Measurements from ENCODE around the gene DNAJC21. TPM values are rescaled to one million over a fixed set of nuclear protein-coding genes. Genes with fewer than 3 reads are reported as not detected.

DNAJC21 gene
- polyA plus RNA-seq, 3 donors: 8.5 to 10.2 (median 8.6) TPM

GRCh38 chr5:34928267-34928666, 1.1 kb upstream of the DNAJC21 start:
- TF ChIP-seq, protein P1, sequence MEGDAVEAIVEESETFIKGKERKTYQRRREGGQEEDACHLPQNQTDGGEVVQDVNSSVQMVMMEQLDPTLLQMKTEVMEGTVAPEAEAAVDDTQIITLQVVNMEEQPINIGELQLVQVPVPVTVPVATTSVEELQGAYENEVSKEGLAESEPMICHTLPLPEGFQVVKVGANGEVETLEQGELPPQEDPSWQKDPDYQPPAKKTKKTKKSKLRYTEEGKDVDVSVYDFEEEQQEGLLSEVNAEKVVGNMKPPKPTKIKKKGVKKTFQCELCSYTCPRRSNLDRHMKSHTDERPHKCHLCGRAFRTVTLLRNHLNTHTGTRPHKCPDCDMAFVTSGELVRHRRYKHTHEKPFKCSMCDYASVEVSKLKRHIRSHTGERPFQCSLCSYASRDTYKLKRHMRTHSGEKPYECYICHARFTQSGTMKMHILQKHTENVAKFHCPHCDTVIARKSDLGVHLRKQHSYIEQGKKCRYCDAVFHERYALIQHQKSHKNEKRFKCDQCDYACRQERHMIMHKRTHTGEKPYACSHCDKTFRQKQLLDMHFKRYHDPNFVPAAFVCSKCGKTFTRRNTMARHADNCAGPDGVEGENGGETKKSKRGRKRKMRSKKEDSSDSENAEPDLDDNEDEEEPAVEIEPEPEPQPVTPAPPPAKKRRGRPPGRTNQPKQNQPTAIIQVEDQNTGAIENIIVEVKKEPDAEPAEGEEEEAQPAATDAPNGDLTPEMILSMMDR (IDR thresholded peaks at IDR 0.05): no peak
- H3K9ac ChIP-seq (ENCODE audit: insufficient read depth, low read length, poor library complexity, severe bottlenecking): no peak overlapping the region
- no peak overlapping the region for H3K4me3 Mint-ChIP-seq
- peak in 1 of 3 donors; percentile 11 for DNase-seq
- H3K27ac ChIP-seq (ENCODE audit: low read depth in 1 of 2, low read length in 2 of 2): no peak overlapping the region
- peak overlapping the region in 1 of 3 experiments; percentile 85 for H3K4me3 ChIP-seq (replicated peaks in 1 of 3; ENCODE audit: low read depth in 2 of 3, low read length in 3 of 3)
- intact Hi-C loops (cut with micrococcal nuclease): loop anchor here in 1 of 2 donors (10.0 kb wide), 1 partner anchor 1483 kb away; the partner anchor contains the start of gene TARS1
- no CpG with 5 or more reads among the region's 5 CpGs for WGBS (ENCODE audit: insufficient coverage)
- no peaks in the 10 kb centered on the region for H4K20me1 ChIP-seq (ENCODE audit: insufficient read depth, low read length)
- peaks cover 30 to 32% of the 10 kb centered on the region in 2 donors for H3K36me3 Mint-ChIP-seq
- H3K4me2 ChIP-seq (replicated peaks; ENCODE audit: extremely low read depth, low read length, poor library complexity, severe bottlenecking): peak overlapping the region; percentile 73
- no peaks in the 10 kb centered on the region for H3K27me3 ChIP-seq (ENCODE audit: control insufficient read depth in 2 of 2, insufficient read depth in 2 of 2, low read length in 2 of 2)
- no peaks in the 10 kb centered on the region for H3K9me3 Mint-ChIP-seq
- H3K36me3 ChIP-seq (replicated peaks in 1 of 2; ENCODE audit: control insufficient read depth in 1 of 2, insufficient read depth in 2 of 2, low read length in 2 of 2): peaks cover 30 to 38% of the 10 kb centered on the region in 2 donors
- H3K27ac Mint-ChIP-seq: no peak overlapping the region
- H3K9me3 ChIP-seq (replicated peaks in 1 of 2; ENCODE audit: control insufficient read depth in 1 of 2, insufficient read depth in 1 of 2, low read length in 2 of 2): no peaks in the 10 kb centered on the region
- peaks cover 16 to 21% of the 10 kb centered on the region in 2 donors for H3K4me1 ChIP-seq (ENCODE audit: control insufficient read depth in 1 of 2, insufficient read depth in 2 of 2, low read length in 2 of 2)
- H3K4me1 Mint-ChIP-seq: peaks cover 19% of the 10 kb centered on the region
- H3K79me2 ChIP-seq (ENCODE audit: insufficient read depth, low read length): peaks cover 33% of the 10 kb centered on the region
- H2AFZ ChIP-seq (ENCODE audit: insufficient read depth, low read depth, low read length, poor library complexity, severe bottlenecking): no peak overlapping the region
- peaks cover 0 to 2% (median 0%) of the 10 kb centered on the region in 3 donors for H3K27me3 Mint-ChIP-seq (ENCODE audit: low read depth in 3 of 3)

DNA sequence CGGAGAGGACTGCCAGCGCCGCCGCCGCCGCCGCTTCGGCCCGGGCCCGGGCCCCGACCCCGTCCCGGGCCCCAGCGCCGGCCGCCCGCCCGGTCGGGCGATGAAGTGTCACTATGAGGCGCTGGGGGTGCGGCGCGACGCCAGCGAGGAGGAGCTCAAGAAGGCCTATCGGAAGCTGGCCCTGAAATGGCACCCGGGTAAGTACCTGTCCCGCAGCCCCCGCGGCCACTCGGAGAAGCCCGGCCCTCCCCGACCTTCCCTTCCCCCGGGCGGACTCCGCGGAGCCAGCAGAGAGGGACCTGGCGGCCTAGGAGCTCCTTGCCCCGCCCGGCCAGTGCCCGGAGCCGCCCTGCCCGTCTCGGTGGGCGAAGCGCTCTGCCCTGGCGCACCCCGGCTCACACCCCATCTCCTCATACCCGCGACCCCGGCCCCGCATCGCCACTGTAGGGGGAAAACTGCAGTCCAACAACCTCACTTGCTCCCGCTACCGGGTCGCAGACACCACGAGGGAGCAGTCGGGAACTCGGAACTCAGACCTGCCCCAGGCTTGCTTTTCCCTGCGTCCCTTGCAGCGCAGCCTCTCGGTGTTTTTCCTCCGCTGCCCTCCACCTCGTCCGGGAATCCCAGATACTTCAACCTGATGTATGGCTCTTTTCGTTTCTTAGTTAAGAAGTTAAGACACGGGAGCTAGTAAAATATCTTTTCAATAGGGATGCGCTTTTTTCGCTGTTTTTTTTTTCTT, 532 bp downstream of the DNAJC21 start:
- Mint-ChIP-seq H3K4me3 (peak overlapping the region; percentile 96 to 98), H3K27ac (peak overlapping the region; percentile 92 to 98 (median 98)), H3K4me1 (peaks cover 24% of the 10 kb centered on the region), H3K27me3 (ENCODE audit: low read depth in 3 of 3) (peaks cover 0 to 2% (median 0%) of the 10 kb centered on the region in 3 donors), H3K36me3 (peaks cover 23 to 27% of the 10 kb centered on the region in 2 donors), H3K9me3 (no peaks in the 10 kb centered on the region)
- Histone ChIP-seq H3K4me3 (replicated peaks in 1 of 3; ENCODE audit: low read depth in 2 of 3, low read length in 3 of 3) (peak overlapping the region; percentile 58 to 85 (median 85)), H3K27me3 (ENCODE audit: control insufficient read depth in 2 of 2, insufficient read depth in 2 of 2, low read length in 2 of 2) (no peaks in the 10 kb centered on the region), H3K36me3 (replicated peaks in 1 of 2; ENCODE audit: control insufficient read depth in 1 of 2, insufficient read depth in 2 of 2, low read length in 2 of 2) (peaks cover 20 to 34% of the 10 kb centered on the region in 2 donors), H4K20me1 (ENCODE audit: insufficient read depth, low read length) (no peaks in the 10 kb centered on the region), H3K9me3 (replicated peaks in 1 of 2; ENCODE audit: control insufficient read depth in 1 of 2, insufficient read depth in 1 of 2, low read length in 2 of 2) (no peaks in the 10 kb centered on the region), H3K27ac (ENCODE audit: low read depth in 1 of 2, low read length in 2 of 2) (peak overlapping the region; percentile 85 to 88), H3K79me2 (ENCODE audit: insufficient read depth, low read length) (peaks cover 47% of the 10 kb centered on the region), H3K9ac (ENCODE audit: insufficient read depth, low read length, poor library complexity, severe bottlenecking) (peak overlapping the region; percentile 78), H3K4me2 (replicated peaks; ENCODE audit: extremely low read depth, low read length, poor library complexity, severe bottlenecking) (peak overlapping the region; percentile 73), H3K4me1 (ENCODE audit: control insufficient read depth in 1 of 2, insufficient read depth in 2 of 2, low read length in 2 of 2) (peaks cover 16 to 21% of the 10 kb centered on the region in 2 donors), H2AFZ (ENCODE audit: insufficient read depth, low read depth, low read length, poor library complexity, severe bottlenecking) (peak overlapping the region; percentile 89)
- WGBS (ENCODE audit: insufficient coverage): under 1% methylated on average over 61 of the region's 70 CpGs
- intact Hi-C loops (cut with micrococcal nuclease): loop anchor here (10.0 kb wide), 1 partner anchor 1485 kb away; the partner anchor contains the start of gene TARS1 (in 2 of the 2)
- DNase-seq: peak; percentile 61 to 82 (median 79)
- TF ChIP-seq, protein P1 (IDR thresholded peaks at IDR 0.05): no peak

Data from CD14-positive monocyte (primary cell).